ENCODE results near the gene CACNA1A.
"Not testable (repeated sequence)": the region's sequence is repeated elsewhere in the genome, so short reads cannot be mapped to it uniquely, and the experiment has no call there.

GRCh38 chr19:13177584-13177983, 328.7 kb downstream of the CACNA1A start:
- TF ChIP-seq FOXK2 (IDR thresholded peaks at IDR 0.05); HDGF (IDR thresholded peaks at IDR 0.05; ENCODE audit: borderline replicate concordance); SP1 (IDR thresholded peaks at IDR 0.05); ELF4 (IDR thresholded peaks at IDR 0.05); FOXA1 (IDR thresholded peaks at IDR 0.05): not testable (repeated sequence)
